HG03103 (cell line): ENCODE measurements around the gene AKR1C2.
"Not testable (repeated sequence)": the region's sequence is repeated elsewhere in the genome, so short reads cannot be mapped to it uniquely, and the experiment has no call there.

Experiments
- ATAC-seq: cut with Tn5 transposase; IDR thresholded peaks from one replicate; pipeline ENCODE4 v1.9.1; 2021; ENCODE audit warnings: low read depth; ENCODE audit not compliant: unreplicated experiment

Gene AKR1C2

DNA sequence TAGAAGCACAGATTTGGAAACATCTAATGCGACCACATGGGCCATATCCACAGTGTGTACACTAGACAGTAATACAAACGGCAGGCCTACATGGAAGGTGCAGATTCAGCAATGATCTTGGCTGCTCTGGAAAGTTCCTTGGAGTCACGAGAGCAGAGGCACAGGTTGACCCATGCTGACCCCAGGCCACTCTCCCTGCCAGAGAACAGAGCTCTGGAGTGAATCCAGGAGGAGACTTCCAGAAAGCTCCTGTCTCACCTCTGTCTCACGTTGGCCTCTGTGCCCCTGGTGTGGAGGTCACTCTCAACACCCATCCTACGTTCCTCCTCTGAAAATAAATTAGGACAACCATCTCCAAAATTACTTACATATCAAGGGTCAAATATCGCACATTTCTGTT is 12.2 kb downstream of the AKR1C2 start:
- ATAC-seq: not testable (repeated sequence)

DNA sequence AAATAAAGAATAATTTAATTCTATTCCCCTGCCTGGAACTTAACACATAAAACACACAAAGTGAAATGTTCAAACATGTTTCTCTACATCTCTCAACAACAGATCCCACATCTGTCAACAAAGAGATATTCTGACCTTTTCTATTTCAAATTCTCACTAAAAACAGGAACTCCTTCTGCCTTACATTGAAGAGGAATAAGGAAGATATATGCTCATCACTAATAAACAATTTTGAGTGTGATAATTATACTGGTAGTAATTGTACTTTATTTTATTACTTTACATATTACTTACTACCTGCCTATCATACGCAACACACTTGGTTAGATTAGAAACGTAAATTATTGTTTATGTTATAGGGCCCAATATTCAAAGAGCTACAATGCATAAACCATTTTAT is 13.4 kb downstream of the AKR1C2 start:
- ATAC-seq: no peak

- ATAC-seq: not testable (repeated sequence)
Measured at GRCh38 chr10:4988000-4988641, 15.5 kb downstream of the AKR1C2 start.

- ATAC-seq: no peak
Measured at GRCh38 chr10:4984971-4985594, 18.6 kb downstream of the AKR1C2 start.

GRCh38 chr10:4984223-4984622 is 19.4 kb downstream of the AKR1C2 start:
- no peak for ATAC-seq

- no peak for ATAC-seq
Measured at GRCh38 chr10:4983615-4984216, 19.9 kb downstream of the AKR1C2 start.

- ATAC-seq: no peak
Measured at GRCh38 chr10:4982764-4983226, 20.9 kb downstream of the AKR1C2 start.

- no peak for ATAC-seq
Measured at GRCh38 chr10:4981722-4982471, 21.8 kb downstream of the AKR1C2 start.

GRCh38 chr10:4980793-4981192 is 22.9 kb downstream of the AKR1C2 start:
- ATAC-seq: no peak

DNA sequence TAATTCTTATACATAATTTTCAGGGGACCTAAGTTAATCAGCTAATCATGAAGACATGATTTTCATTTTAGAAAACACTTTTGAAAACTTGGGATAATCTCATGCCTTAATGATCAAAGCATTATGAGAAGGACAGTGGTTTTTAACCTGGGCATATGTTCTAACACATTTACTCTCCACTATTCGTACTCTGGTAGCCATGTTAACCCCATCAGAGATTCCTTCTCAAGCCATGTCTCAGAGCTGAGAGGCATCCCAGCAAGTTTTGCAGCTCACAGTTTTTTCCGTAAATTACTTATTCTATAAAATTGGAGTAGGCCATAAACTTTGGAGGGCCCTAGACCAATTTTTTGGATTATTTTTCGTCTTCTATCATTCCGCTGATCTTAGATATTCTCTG is 24.8 kb downstream of the AKR1C2 start:
- no peak for ATAC-seq

- ATAC-seq: no peak
Measured at GRCh38 chr10:4977025-4977424, 26.6 kb downstream of the AKR1C2 start.

- ATAC-seq: not testable (repeated sequence)
Measured at GRCh38 chr10:4974400-4974799, 29.3 kb downstream of the AKR1C2 start.

DNA sequence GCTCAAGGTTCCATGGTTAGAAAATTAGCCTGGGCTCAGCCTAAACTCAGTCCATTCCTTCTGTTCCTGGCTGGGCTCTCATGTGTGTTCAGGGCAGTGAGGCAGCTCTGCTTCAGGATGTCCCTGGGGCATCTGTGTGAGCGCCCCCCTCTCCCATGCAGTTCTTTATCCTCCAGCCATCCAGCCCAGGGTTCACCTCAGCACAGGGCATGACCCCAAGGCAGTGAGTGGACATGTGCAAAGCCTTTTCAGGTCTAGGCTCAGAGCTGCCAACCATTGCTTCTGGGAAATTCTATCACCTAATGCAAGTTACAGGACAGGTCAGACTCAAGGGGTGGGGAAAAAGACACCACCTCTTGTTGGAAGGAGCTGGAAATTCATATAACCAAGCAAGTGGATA is 30.4 kb downstream of the AKR1C2 start:
- ATAC-seq: not testable (repeated sequence)

- ATAC-seq: not testable (repeated sequence)
Measured at GRCh38 chr10:4972369-4973142, 31.1 kb downstream of the AKR1C2 start.

- not testable (repeated sequence) for ATAC-seq
Measured at GRCh38 chr10:4970362-4970761, 33.3 kb downstream of the AKR1C2 start.

DNA sequence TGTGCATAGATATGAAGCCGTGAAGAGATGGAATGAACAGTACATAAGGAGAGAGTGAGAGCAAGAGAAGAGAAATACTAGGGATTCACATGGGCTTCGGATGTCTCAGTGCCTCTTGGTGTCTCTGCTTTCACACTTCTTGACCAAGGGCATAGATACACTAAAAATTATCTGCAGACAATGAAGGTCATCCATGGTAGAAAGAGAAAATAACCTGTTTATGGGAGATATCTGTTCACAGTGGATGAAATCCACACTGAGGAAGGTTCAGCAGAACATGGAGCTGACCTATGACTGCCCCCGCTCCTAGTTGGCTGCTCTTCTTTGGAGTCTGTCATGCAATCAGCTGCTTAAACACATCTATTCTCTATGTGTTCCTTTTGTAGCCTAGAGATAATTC is 34.4 kb downstream of the AKR1C2 start:
- not testable (repeated sequence) for ATAC-seq

DNA sequence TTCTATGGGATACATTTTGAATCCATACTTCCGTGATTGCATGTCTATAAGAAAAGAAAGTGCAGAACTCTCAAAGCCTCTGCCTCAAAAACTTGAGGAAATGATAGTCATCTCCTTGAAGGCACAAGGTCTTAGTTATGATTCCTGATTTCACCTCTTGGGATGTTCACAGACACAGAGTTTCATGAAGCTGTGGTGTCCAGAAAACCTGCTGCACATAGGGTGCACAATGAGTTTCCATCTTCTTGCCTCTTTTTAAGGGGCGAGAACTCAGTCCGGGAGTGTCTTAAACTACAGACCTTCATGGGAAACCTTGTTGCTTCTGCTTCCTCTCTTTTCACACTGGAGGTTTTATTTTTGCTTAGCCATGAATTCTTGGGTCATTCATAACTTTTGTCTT is 36.5 kb downstream of the AKR1C2 start:
- not testable (repeated sequence) for ATAC-seq

DNA sequence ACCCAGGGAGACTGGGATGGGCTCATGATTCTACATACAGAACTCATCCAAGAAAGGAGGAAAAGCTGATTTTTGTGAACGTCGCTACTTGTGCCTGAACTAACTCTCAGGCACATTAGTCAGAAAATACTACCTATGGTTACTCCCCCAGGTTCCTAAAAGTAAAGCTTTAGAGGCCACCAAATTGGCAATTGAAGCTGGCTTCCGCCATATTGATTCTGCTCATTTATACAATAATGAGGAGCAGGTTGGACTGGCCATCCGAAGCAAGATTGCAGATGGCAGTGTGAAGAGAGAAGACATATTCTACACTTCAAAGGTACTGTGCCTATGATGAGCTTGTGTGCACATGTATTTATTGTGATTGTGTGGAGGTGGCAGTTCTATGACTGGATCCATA is 37.9 kb downstream of the AKR1C2 start:
- ATAC-seq: not testable (repeated sequence)

DNA sequence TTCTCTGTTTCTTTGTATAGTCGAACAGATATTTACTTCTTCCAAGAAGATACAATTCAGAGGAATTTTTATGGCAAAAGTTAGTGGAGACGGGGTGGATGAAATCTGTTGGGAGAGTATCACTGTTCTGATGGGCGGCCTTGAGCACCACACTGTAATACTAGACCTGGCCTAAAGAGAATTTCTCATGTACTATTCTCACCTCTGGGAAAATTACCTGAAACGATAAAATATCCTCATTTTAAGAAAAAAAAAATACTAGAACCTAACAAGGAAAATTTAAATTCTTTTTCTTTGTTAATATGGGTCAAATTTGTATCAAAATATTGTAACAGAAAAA is 39.9 kb downstream of the AKR1C2 start:
- ATAC-seq: not testable (repeated sequence)
